Adrenal gland (tissue), 12 donors: ENCODE measurements around the gene HIPK2. TPM values are rescaled to one million over a fixed set of nuclear protein-coding genes. Genes with fewer than 3 reads are reported as not detected.
A peak's percentile ranks its signal among the peaks of the same experiment; 100 is the strongest.

ENCODE experiments used
- DNase-seq, 7 donors: peaks; one replicate each; pipeline ENCODE4 v3.0.0-alpha.2; 2019 to 2020
- H3K27ac ChIP-seq, 5 donors: fragments of 200-600 bp; sonication (generic) in 4 of 5; 1 replicate in 3 of 5; 2 replicates in 2 of 5; pipeline versions ENCODE4 v1.5.1 to v1.8.0; 2016 to 2020; ENCODE audit warnings: mild to moderate bottlenecking in 1 of 5
- H3K27me3 ChIP-seq: fragments of 200-600 bp; 2 replicates; pipeline ENCODE4 v1.8.0; 2021
- H3K36me3 ChIP-seq, 2 donors: fragments of 200-600 bp; replicated peaks in 1 of 2; 1 replicate in 1 of 2; 2 replicates in 1 of 2; pipeline versions ENCODE4 v1.5.1 to v1.8.0; 2018 to 2022
- H3K4me1 ChIP-seq, 2 donors: fragments of 200-600 bp; replicated peaks in 1 of 2; 1 replicate in 1 of 2; 2 replicates in 1 of 2; pipeline versions ENCODE4 v1.5.1 to v1.8.0; 2018 to 2021
- H3K4me3 ChIP-seq, 4 donors: fragments of 200-600 bp; sonication (generic) in 3 of 4; one replicate each; pipeline ENCODE4 v1.5.1; 2016 to 2018
- H3K9me3 ChIP-seq, 3 donors: fragments of 200-600 bp; sonication (generic) in 1 of 3; replicated peaks in 1 of 3; 1 replicate in 2 of 3; 2 replicates in 1 of 3; pipeline versions ENCODE4 v1.5.1 to v1.8.0; 2016 to 2021
- CTCF ChIP-seq, 6 experiments: fragments of 450-650 bp in 4 of 6; fragments of 200-600 bp in 2 of 6; sonication (generic) in 1 of 6; IDR thresholded peaks; 1 replicate in 5 of 6; 2 replicates in 1 of 6; pipeline versions ENCODE4 v1.5.1 to v1.8.0; 2016 to 2021; ENCODE audit warnings: antibody characterized with exemption in 6 of 6, mild to moderate bottlenecking in 2 of 6, moderate library complexity in 1 of 6
- POLR2A ChIP-seq, 2 donors: fragments of 450-650 bp; IDR thresholded peaks; one replicate each; pipeline ENCODE4 v1.6.1; 2017; ENCODE audit warnings: antibody characterized with exemption in 2 of 2, mild to moderate bottlenecking in 2 of 2, moderate library complexity in 1 of 2
- WGBS, 4 donors: extraction: QIAGEN DNeasy Blood & Tissue Kit in 2 of 4; methylation state at CpG; one replicate each; pipeline versions ENCODE4 v1.1.5 to v1.1.7; 2013 to 2017; 5-methylcytosine and 5-hydroxymethylcytosine counted together
- intact Hi-C, 2 donors: fragments of 100-400 bp; cut with DNase I; formaldehyde crosslinking; loops; one replicate each; pipeline versions ENCODE4 v1.14.1 to v1.15.0; 2022 to 2023
- polyA plus RNA-seq, 3 donors: library from polyadenylated mRNA; stranded (reverse); fragments of 200-250 nt in 2 of 3; fragments of 350-450 nt in 1 of 3; fragmentation: Illumina TruSeq in 1 of 3; extraction: RNeasy Lipid Tissue Mini Kit (QIAGEN cat#74804) in 1 of 3; gene quantifications; one replicate each; pipeline ENCODE4 v1.2.3, GENCODE V29; 2013 to 2014
- total RNA-seq, 9 donors: library from RNA; depleted of rRNA in 4 of 9; stranded (reverse); fragments of >200 nt in 4 of 9; fragments of 120-200 nt in 1 of 9; fragmentation: NEBNext Ultra II Directional in 1 of 9; extraction: Animal tissue kit (Norgen Biotek cat#: 25700) in 1 of 9; gene quantifications; one replicate each; pipeline versions ENCODE4 v1.1.0 to v1.2.4, GENCODE V29; 2013 to 2023
- donor health status: healthy with polysubstance abuse.
- donor health status: Bipolar disorder and iron deficiency.
- donor health status: DM: yes; HTN: yes; CAD: no.
- donor health status: DM: no; HTN: no; CAD: no.
- donor health status: DM: no; HTN: no; CAD: no.
- donor health status: DM: yes; HTN: yes; CAD: no.

The HIPK2 gene
- total and polyA plus RNA-seq, 12 donors = 4.7 to 82.4 (median 49.8) TPM

GRCh38 chr7:139639563-139639962, 138.2 kb downstream of the HIPK2 start:
- 93 to 97% (median 96%) methylated on average over 6 of the region's 6 CpGs for WGBS, 4 donors
- no peaks in the 10 kb centered on the region for H3K27me3 ChIP-seq
- no peak overlapping the region for H3K4me3 ChIP-seq
- H3K36me3 ChIP-seq = no peaks in the 10 kb centered on the region
- TF ChIP-seq POLR2A (IDR thresholded peaks at IDR 0.05) (no peak), CTCF (IDR thresholded peaks at IDR 0.05) (no peak)
- intact Hi-C loops = no loop called here
- no peak for DNase-seq
- no peaks in the 10 kb centered on the region for H3K4me1 ChIP-seq
- H3K27ac ChIP-seq = no peak overlapping the region
- H3K9me3 ChIP-seq = no peaks in the 10 kb centered on the region

GRCh38 chr7:139635526-139636302, 142.1 kb downstream of the HIPK2 start:
- 87 to 94% (median 89%) methylated on average over 27 of the region's 27 CpGs for WGBS, 4 donors

GRCh38 chr7:139634087-139634486, 143.7 kb downstream of the HIPK2 start:
- TF ChIP-seq CTCF (IDR thresholded peaks at IDR 0.05) = no peak
- TF ChIP-seq POLR2A (IDR thresholded peaks at IDR 0.05) = no peak
- 85 to 99% (median 95%) methylated on average over 7 of the region's 7 CpGs for whole genome bisulfite sequencing, 4 donors
- H3K27me3 ChIP-seq = no peaks in the 10 kb centered on the region
- peaks cover 9 to 18% of the 10 kb centered on the region in 2 donors for H3K4me1 ChIP-seq
- no peak overlapping the region for H3K4me3 ChIP-seq
- intact Hi-C loops = no loop called here
- no peaks in the 10 kb centered on the region for H3K9me3 ChIP-seq
- H3K27ac ChIP-seq = no peak overlapping the region
- H3K36me3 ChIP-seq = peaks cover 0 to 19% of the 10 kb centered on the region in 2 donors
- DNase-seq = no peak

More at GRCh38 chr7:139635526-139636302, 142.1 kb downstream of the HIPK2 start:
- Histone ChIP-seq H3K36me3 (peaks cover 0 to 10% of the 10 kb centered on the region in 2 donors), H3K27me3 (no peaks in the 10 kb centered on the region), H3K4me3 (no peak overlapping the region), H3K9me3 (no peaks in the 10 kb centered on the region), H3K27ac (no peak overlapping the region), H3K4me1 (peaks cover 0 to 1% of the 10 kb centered on the region in 2 donors)
- TF ChIP-seq POLR2A (IDR thresholded peaks at IDR 0.05) = no peak
- TF ChIP-seq CTCF (IDR thresholded peaks at IDR 0.05) = no peak
- intact Hi-C loops = no loop called here
- DNase-seq = no peak

GRCh38 chr7:139631520-139632031, 146.2 kb downstream of the HIPK2 start:
- intact Hi-C loops = no loop called here
- peaks cover 0 to 24% of the 10 kb centered on the region in 2 donors for H3K36me3 ChIP-seq
- no peak for TF ChIP-seq POLR2A (IDR thresholded peaks at IDR 0.05)

More at GRCh38 chr7:139631520-139632031, 146.2 kb downstream of the HIPK2 start:
- WGBS, 4 donors = 85 to 97% (median 95%) methylated on average over 5 of the region's 5 CpGs
- no peaks in the 10 kb centered on the region for H3K9me3 ChIP-seq
- no peak overlapping the region for H3K4me3 ChIP-seq
- H3K27me3 ChIP-seq = no peaks in the 10 kb centered on the region
- H3K4me1 ChIP-seq = peaks cover 13 to 18% of the 10 kb centered on the region in 2 donors
- H3K27ac ChIP-seq = no peak overlapping the region
- DNase-seq = peak in 1 of 7 donors; percentile 18
